Progenitor cell of endocrine pancreas (in vitro differentiated cells): ENCODE measurements around the gene ITGAD. TPM values are rescaled to one million over a fixed set of nuclear protein-coding genes. Genes with fewer than 3 reads are reported as not detected.
A peak's percentile ranks its signal among the peaks of the same experiment; 100 is the strongest.

Experiments used
- DNase-seq: peaks from one replicate; pipeline ENCODE4 v3.0.0; 2021; ENCODE audit warnings: low spot score; ENCODE audit not compliant: unreplicated experiment
- H3K27ac Mint-ChIP-seq: 2 replicates; pipeline ENCODE4 v1.8.0; 2021; ENCODE audit warnings: mild to moderate bottlenecking, moderate library complexity, mixed read lengths
- H3K27me3 Mint-ChIP-seq: 2 replicates; pipeline ENCODE4 v1.8.0; 2021; ENCODE audit warnings: mixed read lengths
- H3K36me3 Mint-ChIP-seq: 2 replicates; pipeline ENCODE4 v1.8.0; 2022; ENCODE audit warnings: mixed read lengths; ENCODE audit not compliant: insufficient read depth
- H3K4me1 Mint-ChIP-seq: 2 replicates; pipeline ENCODE4 v1.8.0; 2021; ENCODE audit warnings: low read depth, mixed read lengths
- H3K4me3 Mint-ChIP-seq: 2 replicates; pipeline ENCODE4 v1.8.0; 2021; ENCODE audit warnings: low read depth, mild to moderate bottlenecking, moderate library complexity, mixed read lengths
- H3K9me3 Mint-ChIP-seq: 2 replicates; pipeline ENCODE4 v1.8.0; 2021; ENCODE audit warnings: low read depth, mixed read lengths
- CTCF ChIP-seq: fragments of 200-600 bp; sonication (generic); IDR thresholded peaks from one replicate; pipeline ENCODE4 v1.5.0; 2021; ENCODE audit warnings: antibody characterized with exemption, mild to moderate bottlenecking; ENCODE audit not compliant: unreplicated experiment
- total RNA-seq: library from RNA; stranded (reverse); gene quantifications from 2 replicates; pipeline ENCODE4 v1.2.1, GENCODE V29; 2021

ITGAD gene
- total RNA-seq, 1 donor from 2014 or later = not detected

- no peaks in the 10 kb centered on the region for H3K36me3 Mint-ChIP-seq
- peaks cover 60% of the 10 kb centered on the region for H3K27me3 Mint-ChIP-seq
- no peak for DNase-seq
- H3K27ac Mint-ChIP-seq = no peak overlapping the region
- H3K4me3 Mint-ChIP-seq = peak overlapping the region; percentile 68
- TF ChIP-seq CTCF = peak; percentile 50
- no peaks in the 10 kb centered on the region for H3K9me3 Mint-ChIP-seq
- peaks cover 14% of the 10 kb centered on the region for H3K4me1 Mint-ChIP-seq
Observed at GRCh38 chr16:31472709-31473203, 79.6 kb downstream of the ITGAD start.

GRCh38 chr16:31473264-31473984, 80.3 kb downstream of the ITGAD start:
- Mint-ChIP-seq H3K36me3 (no peaks in the 10 kb centered on the region), H3K27me3 (peaks cover 60% of the 10 kb centered on the region), H3K4me3 (no peak overlapping the region), H3K9me3 (no peaks in the 10 kb centered on the region), H3K27ac (no peak overlapping the region), H3K4me1 (peaks cover 17% of the 10 kb centered on the region)
- no peak for TF ChIP-seq CTCF
- DNase-seq = no peak

GRCh38 chr16:31474173-31474714, 81.1 kb downstream of the ITGAD start:
- no peak overlapping the region for H3K27ac Mint-ChIP-seq
- H3K4me3 Mint-ChIP-seq = no peak overlapping the region
- peaks cover 17% of the 10 kb centered on the region for H3K4me1 Mint-ChIP-seq
- no peak for DNase-seq
- peaks cover 60% of the 10 kb centered on the region for H3K27me3 Mint-ChIP-seq
- no peak for TF ChIP-seq CTCF
- no peaks in the 10 kb centered on the region for H3K9me3 Mint-ChIP-seq
- H3K36me3 Mint-ChIP-seq = no peaks in the 10 kb centered on the region

- H3K36me3 Mint-ChIP-seq = no peaks in the 10 kb centered on the region
- no peak for DNase-seq
- TF ChIP-seq CTCF = no peak
- peaks cover 63% of the 10 kb centered on the region for H3K27me3 Mint-ChIP-seq
- H3K4me1 Mint-ChIP-seq = peaks cover 17% of the 10 kb centered on the region
- no peak overlapping the region for H3K4me3 Mint-ChIP-seq
- no peaks in the 10 kb centered on the region for H3K9me3 Mint-ChIP-seq
- H3K27ac Mint-ChIP-seq = no peak overlapping the region
Observed at GRCh38 chr16:31474773-31475738, 81.9 kb downstream of the ITGAD start.

GRCh38 chr16:31475946-31476302, 82.8 kb downstream of the ITGAD start:
- DNase-seq = no peak
- Mint-ChIP-seq H3K4me1 (peaks cover 17% of the 10 kb centered on the region), H3K27ac (no peak overlapping the region), H3K4me3 (peak overlapping the region; percentile 71), H3K36me3 (no peaks in the 10 kb centered on the region), H3K9me3 (no peaks in the 10 kb centered on the region), H3K27me3 (peaks cover 63% of the 10 kb centered on the region)
- no peak for TF ChIP-seq CTCF
